22Rv1 (cell line): ENCODE results near the gene SNX10.

Experiments
- H3K27ac ChIP-seq: fragments of 450-650 bp; 2 replicates; pipeline ENCODE4 v1.5.1; 2017
- CTCF ChIP-seq: fragments of 450-650 bp; IDR thresholded peaks from 2 replicates; pipeline ENCODE4 v1.5.1; 2017; ENCODE audit warnings: mild to moderate bottlenecking
- ZFX ChIP-seq: fragments of 450-650 bp; IDR thresholded peaks from 2 replicates; pipeline ENCODE4 v1.6.1; 2017; ENCODE audit warnings: antibody characterized with exemption, borderline replicate concordance

The SNX10 gene

GRCh38 chr7:26404189-26404996 is 112.7 kb downstream of the SNX10 start:
- H3K27ac ChIP-seq = no peak overlapping the region
- TF ChIP-seq ZFX (no peak), CTCF (no peak)

GRCh38 chr7:26406433-26406832 is 114.8 kb downstream of the SNX10 start:
- no peak overlapping the region for H3K27ac ChIP-seq
- TF ChIP-seq ZFX = no peak
- no peak for TF ChIP-seq CTCF

GRCh38 chr7:26409661-26410547 is 118.2 kb downstream of the SNX10 start:
- TF ChIP-seq CTCF = no peak
- TF ChIP-seq ZFX = no peak
- H3K27ac ChIP-seq = no peak overlapping the region

- no peak overlapping the region for H3K27ac ChIP-seq
- TF ChIP-seq CTCF = no peak
- TF ChIP-seq ZFX = no peak
Observed at GRCh38 chr7:26413007-26413691, 121.5 kb downstream of the SNX10 start.

- H3K27ac ChIP-seq = no peak overlapping the region
- TF ChIP-seq CTCF (no peak), ZFX (no peak)
Observed at GRCh38 chr7:26416004-26416403, 124.3 kb downstream of the SNX10 start.

- no peak overlapping the region for H3K27ac ChIP-seq
- no peak for TF ChIP-seq ZFX
- TF ChIP-seq CTCF = no peak
Observed at GRCh38 chr7:26417911-26418413, 126.3 kb downstream of the SNX10 start.
